ENCODE data around the gene LGI4. TPM values are rescaled to one million over a fixed set of nuclear protein-coding genes. Genes with fewer than 3 reads are reported as not detected.

The LGI4 gene
- total RNA-seq, 4 donors from 2014 or later: 5.1 to 44.4 (median 19.7) TPM

- no peaks in the 10 kb centered on the region for H3K9me3 ChIP-seq
- no peak for DNase-seq
- TF ChIP-seq CTCF (IDR thresholded peaks at IDR 0.05): no peak
- peaks cover 0 to 6% of the 10 kb centered on the region in 2 donors for H3K4me1 ChIP-seq
- intact Hi-C loops (cut with DNase I; ENCODE audit: low total_unique reads): no loop called here
- H3K27me3 ChIP-seq: no peaks in the 10 kb centered on the region
- no peak overlapping the region for H3K4me3 ChIP-seq
- H3K27ac ChIP-seq: no peak overlapping the region
- H3K36me3 ChIP-seq: no peaks in the 10 kb centered on the region
Measured at GRCh38 chr19:35143818-35144217, 9.0 kb upstream of the LGI4 start.

DNA sequence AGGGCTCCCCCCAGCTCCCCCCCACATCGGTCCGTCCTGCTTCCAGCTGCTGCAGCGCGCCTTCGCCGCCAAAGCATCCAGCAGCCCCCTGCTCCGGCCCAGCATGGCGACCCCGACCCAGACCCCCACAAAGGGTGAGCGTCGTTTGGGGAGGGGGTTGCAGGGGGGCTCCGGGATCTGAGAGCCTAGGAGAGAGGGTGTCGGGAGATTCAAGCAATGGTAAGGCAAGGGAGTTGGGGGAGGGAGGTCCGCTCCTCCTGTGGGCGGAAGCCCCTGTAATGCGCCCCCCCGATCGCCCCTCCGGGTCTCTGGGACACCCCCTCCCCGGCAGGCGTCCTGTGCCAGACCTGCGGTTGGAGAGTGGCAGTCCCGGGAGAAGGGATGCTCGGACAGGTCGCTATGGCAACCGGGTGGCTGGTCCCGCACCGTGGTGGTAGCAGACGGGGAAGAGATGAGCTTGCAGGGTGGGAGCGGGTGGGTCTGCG, 8.4 kb upstream of the LGI4 start, which contains the start of gene FXYD7:
Gene FXYD7 (plus strand): TSS at position 25 of the 485 bp plus-strand sequence. CDS start 79 bp downstream, at position 104.
- peak in 1 of 2 donors; percentile 51 for DNase-seq
- Histone ChIP-seq H3K36me3 (no peaks in the 10 kb centered on the region), H3K27ac (peak within 1 kb of the TSS in 1 of 2 donors; percentile 66), H3K4me1 (peaks cover 0 to 6% of the 10 kb centered on the region in 2 donors), H3K9me3 (no peaks in the 10 kb centered on the region), H3K27me3 (no peaks in the 10 kb centered on the region), H3K4me3 (no peak within 1 kb of the TSS)
- no peak for TF ChIP-seq CTCF (IDR thresholded peaks at IDR 0.05)
- no peak for TF ChIP-seq POLR2A (IDR thresholded peaks at IDR 0.05)
- intact Hi-C loops (cut with DNase I; ENCODE audit: low total_unique reads): no loop called here

DNA sequence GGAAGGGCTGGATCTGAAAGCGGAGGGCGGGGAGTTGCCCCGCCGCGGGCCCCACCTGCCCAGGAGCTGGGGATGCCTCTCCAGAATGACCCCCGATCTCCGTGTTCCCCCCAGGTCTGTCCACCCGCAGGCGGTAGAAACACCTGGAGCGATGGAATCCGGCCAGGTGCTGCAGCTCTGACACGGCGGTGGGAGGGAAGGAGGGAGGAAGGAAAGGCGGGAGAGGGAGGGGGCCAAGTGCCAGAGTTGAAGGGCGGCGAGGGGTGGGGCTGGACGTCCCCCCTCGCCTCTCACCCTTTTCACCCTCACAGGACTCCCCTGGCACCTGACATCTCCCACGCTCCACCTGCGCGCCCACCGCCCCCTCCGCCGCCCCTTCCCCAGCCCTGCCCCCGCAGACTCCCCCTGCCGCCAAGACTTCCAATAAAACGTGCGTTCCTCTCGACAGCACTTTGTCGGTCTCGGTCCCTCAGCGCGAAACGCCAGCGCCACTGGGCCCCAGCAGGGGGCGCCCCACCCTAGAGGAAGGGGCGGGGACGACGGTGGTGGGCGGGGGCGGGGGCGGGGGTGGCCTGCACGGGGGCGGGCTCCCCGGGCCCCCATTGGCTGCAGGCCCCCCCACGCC, 7.9 kb upstream of the LGI4 start:
- intact Hi-C loops (cut with DNase I; ENCODE audit: low total_unique reads): no loop called here
- DNase-seq: peak in 1 of 2 donors; percentile 55
- peaks cover 0 to 6% of the 10 kb centered on the region in 2 donors for H3K4me1 ChIP-seq
- H3K27ac ChIP-seq: peak overlapping the region in 1 of 2 donors; percentile 25
- no peaks in the 10 kb centered on the region for H3K36me3 ChIP-seq
- no peaks in the 10 kb centered on the region for H3K27me3 ChIP-seq
- TF ChIP-seq POLR2A (IDR thresholded peaks at IDR 0.05) (no peak), CTCF (IDR thresholded peaks at IDR 0.05) (peak in 3 of 4 experiments; percentile 28 to 71 (median 55))
- no peak overlapping the region for H3K4me3 ChIP-seq
- H3K9me3 ChIP-seq: no peaks in the 10 kb centered on the region

DNA sequence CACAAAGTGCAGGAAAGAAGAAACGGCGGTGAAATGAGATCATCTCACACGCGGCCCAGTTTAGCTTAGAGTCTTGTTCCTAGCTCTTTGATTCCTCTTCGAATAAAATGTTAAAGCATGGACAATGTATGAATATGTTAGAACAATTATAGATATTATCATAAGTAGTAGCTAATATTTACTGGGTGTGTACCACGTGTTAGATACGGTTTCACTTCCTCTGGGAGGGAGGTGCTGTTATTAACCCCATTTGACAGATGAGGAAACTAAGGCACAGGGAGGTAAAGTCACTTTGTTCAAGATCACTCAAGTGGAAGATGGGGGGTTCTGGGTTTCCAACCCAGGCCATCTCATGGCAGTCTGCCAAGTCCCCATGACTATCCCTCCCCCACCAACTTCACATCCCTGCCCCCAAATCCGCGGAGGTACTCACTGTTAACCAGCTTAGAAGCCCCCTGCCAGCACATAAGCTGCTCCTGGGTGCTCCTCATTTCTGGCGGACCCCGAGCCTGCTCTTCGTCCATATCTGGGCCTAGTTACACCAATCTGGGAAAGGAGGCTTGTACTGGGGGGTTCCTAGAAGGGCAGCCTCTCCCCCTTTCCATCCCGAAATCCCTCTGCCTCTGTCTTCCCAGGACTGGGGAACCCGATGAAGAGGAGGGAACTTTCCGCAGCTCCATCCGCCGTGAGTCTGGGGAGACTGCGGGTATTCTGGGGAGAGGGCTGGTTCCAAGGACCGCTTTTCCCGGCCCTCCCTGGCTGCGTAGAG, 7.2 kb upstream of the LGI4 start:
- no peaks in the 10 kb centered on the region for H3K9me3 ChIP-seq
- H3K4me3 ChIP-seq: no peak overlapping the region
- H3K27me3 ChIP-seq: no peaks in the 10 kb centered on the region
- TF ChIP-seq POLR2A (IDR thresholded peaks at IDR 0.05): no peak
- no peak for TF ChIP-seq CTCF (IDR thresholded peaks at IDR 0.05)
- no peaks in the 10 kb centered on the region for H3K36me3 ChIP-seq
- H3K4me1 ChIP-seq: peaks cover 0 to 6% of the 10 kb centered on the region in 2 donors
- peak overlapping the region; percentile 44 to 66 for H3K27ac ChIP-seq
- peak in 1 of 2 donors; percentile 54 for DNase-seq
- intact Hi-C loops (cut with DNase I; ENCODE audit: low total_unique reads): no loop called here
